GM12872 (cell line): Measurements from ENCODE around the gene USP44.

Experiments used
- CTCF ChIP-seq: IDR thresholded peaks from 3 replicates; pipeline ENCODE4 v1.5.1; 2011; ENCODE audit warnings: low read depth, mild to moderate bottlenecking, low read length, moderate library complexity; ENCODE audit not compliant: insufficient read depth

Gene USP44

GRCh38 chr12:95504140-95504539 is 47.1 kb downstream of the USP44 start:
- TF ChIP-seq CTCF: no peak

GRCh38 chr12:95499772-95500171 is 51.5 kb downstream of the USP44 start:
- TF ChIP-seq CTCF: no peak

- TF ChIP-seq CTCF: no peak
Measured at GRCh38 chr12:95498968-95499367, 52.3 kb downstream of the USP44 start.

GRCh38 chr12:95497031-95497430 is 54.2 kb downstream of the USP44 start:
- TF ChIP-seq CTCF: no peak

- TF ChIP-seq CTCF: no peak
Measured at GRCh38 chr12:95495433-95495832, 55.8 kb downstream of the USP44 start.

- TF ChIP-seq CTCF: no peak
Measured at GRCh38 chr12:95494888-95495287, 56.4 kb downstream of the USP44 start.

GRCh38 chr12:95492462-95492861 is 58.8 kb downstream of the USP44 start:
- TF ChIP-seq CTCF: no peak

GRCh38 chr12:95487024-95487423 is 64.3 kb downstream of the USP44 start:
- no peak for TF ChIP-seq CTCF
